ENCODE data around the gene ICAM4. TPM values are rescaled to one million over a fixed set of nuclear protein-coding genes. Genes with fewer than 3 reads are reported as not detected.
A peak's percentile ranks its signal among the peaks of the same experiment; 100 is the strongest.

Gene ICAM4
- total RNA-seq, 1 donor from 2014 or later: 0.85 TPM

GRCh38 chr19:10291554-10292205, 4.9 kb downstream of the ICAM4 start:
- no peak for DNase-seq

- peak; percentile 68 for DNase-seq
Measured at GRCh38 chr19:10292206-10292788, 5.5 kb downstream of the ICAM4 start.

DNA sequence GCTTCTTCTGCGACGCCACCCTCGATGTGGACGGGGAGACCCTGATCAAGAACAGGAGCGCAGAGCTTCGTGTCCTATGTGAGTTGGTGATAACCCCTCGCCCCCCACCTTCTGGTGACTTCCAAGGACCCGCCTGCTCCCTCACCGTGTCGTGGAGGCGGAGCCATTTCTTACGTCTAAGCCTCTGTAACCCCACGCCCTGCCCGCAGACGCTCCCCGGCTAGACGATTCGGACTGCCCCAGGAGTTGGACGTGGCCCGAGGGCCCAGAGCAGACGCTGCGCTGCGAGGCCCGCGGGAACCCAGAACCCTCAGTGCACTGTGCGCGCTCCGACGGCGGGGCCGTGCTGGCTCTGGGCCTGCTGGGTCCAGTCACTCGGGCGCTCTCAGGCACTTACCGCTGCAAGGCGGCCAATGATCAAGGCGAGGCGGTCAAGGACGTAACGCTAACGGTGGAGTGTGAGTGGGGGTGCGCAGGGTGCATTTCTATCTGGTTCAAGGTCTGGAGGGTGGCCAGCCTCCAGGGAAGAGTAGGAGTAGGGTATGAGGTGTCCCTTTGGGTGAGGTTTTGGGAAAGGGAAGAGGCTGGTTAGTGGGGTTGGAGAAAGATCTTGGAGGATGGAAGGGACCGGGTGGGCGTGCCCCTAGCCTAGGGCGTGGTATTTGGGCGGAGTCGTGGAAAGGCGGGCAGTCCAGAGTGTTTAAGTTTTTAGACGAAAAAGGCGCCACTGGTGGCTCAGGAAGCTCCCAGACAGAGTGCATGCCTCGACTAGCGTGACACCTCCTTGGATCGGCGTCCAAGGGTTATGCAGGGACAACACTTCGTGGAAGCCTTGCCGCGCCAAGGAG, 6.3 kb downstream of the ICAM4 start:
- no peak for DNase-seq

DNA sequence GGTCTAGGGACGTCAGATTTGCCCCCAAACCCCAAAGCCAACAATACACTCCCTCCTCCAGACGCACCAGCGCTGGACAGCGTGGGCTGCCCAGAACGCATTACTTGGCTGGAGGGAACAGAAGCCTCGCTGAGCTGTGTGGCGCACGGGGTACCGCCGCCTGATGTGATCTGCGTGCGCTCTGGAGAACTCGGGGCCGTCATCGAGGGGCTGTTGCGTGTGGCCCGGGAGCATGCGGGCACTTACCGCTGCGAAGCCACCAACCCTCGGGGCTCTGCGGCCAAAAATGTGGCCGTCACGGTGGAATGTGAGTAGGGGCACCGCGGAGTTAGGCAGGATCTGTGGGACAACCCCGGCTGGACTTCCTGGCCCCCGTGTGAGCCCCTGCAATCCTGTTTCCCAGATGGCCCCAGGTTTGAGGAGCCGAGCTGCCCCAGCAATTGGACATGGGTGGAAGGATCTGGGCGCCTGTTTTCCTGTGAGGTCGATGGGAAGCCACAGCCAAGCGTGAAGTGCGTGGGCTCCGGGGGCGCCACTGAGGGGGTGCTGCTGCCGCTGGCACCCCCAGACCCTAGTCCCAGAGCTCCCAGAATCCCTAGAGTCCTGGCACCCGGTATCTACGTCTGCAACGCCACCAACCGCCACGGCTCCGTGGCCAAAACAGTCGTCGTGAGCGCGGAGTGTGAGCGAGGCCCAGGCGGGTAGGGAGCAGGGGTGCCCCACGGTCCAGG, 7.0 kb downstream of the ICAM4 start:
- DNase-seq: no peak

DNA sequence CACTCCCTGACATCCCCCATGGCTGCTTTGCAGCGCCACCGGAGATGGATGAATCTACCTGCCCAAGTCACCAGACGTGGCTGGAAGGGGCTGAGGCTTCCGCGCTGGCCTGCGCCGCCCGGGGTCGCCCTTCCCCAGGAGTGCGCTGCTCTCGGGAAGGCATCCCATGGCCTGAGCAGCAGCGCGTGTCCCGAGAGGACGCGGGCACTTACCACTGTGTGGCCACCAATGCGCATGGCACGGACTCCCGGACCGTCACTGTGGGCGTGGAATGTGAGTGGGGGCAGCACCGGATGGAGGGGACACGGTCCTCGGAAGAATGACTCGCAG, 7.6 kb downstream of the ICAM4 start:
- peak; percentile 41 for DNase-seq

GRCh38 chr19:10295305-10295846, 8.6 kb downstream of the ICAM4 start:
- peak; percentile 56 for DNase-seq

DNA sequence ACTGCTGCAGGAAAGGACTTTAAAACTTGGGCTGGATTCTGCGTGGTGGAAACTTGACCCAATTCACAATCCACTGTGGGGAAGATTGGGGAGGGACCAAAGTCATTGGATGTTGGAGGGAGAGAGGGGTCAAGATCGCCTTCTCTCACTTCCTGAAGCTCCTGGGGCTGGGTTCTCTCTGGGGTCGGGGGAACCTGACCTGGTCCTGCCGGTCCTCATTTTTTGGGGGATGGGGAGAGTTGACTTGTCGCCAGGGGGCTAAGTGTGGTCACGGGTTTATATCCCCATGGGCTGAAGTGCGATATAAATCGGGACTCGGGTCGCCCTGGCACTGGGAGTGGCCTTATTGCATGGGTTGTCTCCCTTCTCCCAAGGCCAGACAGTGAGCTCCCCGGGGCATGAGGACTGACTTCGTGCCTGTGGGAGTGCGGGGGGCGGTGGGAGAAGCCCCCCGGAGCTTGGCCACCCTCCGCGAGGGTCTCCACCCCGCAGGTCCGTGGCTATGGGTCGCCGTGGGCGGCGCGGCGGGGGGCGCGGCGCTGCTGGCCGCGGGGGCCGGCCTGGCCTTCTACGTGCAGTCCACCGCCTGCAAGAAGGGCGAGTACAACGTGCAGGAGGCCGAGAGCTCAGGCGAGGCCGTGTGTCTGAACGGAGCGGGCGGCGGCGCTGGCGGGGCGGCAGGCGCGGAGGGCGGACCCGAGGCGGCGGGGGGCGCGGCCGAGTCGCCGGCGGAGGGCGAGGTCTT, 9.3 kb downstream of the ICAM4 start:
- no peak for DNase-seq

GRCh38 chr19:10299545-10300458, 13.0 kb downstream of the ICAM4 start:
- DNase-seq: no peak

DNA sequence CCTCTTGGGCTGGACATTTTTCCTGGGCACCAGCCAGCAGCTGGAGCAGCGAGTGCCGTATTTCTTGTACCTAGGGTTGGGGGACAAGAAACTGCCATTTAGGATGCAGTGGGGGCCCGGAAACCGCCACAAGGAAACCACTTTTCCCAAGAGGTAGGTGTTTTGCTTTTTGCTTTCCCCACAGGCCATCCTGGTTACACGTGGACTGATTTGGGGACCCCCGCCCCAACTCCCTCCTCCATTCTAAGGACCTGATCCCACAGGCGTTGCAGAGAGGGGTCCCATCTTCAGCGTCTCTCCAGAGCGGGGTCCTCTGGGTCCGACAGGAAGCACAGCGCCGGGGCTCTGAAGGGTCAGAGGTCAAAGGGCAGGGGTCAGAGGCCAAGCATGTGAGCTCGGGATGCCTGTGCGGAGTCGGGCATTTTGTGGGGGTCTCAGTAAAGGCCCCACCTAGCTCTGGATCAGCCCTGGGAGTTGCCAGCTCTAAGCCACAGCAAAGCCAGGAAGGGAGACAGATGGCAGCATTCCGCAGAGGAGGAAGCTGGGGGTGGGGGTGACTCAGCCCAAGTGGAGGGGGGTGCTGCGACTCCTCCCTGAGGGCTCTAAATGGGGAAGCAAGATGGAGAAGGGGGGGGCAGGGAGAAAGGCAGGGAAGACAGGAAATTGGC, 18.5 kb downstream of the ICAM4 start:
- peak; percentile 42 for DNase-seq

- no peak for DNase-seq
Measured at GRCh38 chr19:10306327-10306726, 19.6 kb downstream of the ICAM4 start.

- no peak for DNase-seq
Measured at GRCh38 chr19:10309423-10309822, 22.7 kb downstream of the ICAM4 start, which contains the start of gene ZGLP1. Gene ZGLP1 (minus strand): TSS chr19:10309815.

DNA sequence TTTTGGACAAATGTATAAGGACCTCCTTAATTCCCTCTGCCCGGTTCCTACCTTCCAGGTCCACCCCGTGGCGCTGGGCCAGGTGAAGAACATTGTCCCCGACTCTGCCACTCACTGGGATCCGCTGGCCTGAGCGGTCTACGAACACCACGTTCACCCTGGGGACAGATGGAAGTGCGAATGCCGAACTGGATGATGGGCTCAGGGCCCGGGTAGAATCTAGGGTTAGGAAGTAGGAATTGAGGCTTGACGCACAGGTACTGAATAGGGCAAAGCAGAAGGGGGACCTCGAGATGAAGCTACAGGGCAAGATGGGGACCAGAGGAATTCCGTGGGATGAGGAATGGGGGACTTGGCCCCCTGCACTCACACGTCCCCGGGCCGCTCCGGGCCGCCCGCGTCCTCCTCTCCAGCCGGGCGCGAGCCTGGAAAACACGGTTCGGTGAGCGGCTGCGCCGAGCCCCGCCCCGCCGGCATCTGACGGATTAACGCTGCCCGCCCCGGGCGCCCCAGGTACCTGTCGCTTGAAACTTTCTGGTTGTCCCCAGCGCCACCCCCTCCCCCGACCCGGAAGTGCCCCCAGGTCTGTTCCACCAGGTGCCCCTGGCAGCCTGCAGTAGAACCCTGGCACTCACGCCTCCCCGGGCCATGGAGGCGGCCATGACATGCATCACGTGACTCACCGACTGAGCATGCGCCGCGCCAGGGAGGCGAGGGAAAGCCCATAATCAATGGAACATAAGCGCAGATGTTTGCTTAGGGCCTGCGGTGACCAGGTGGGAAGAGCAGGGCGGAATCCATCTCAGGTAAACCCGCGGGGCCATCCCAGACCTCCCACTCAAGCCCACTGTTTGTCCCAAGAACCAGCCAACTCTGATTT, 28.8 kb downstream of the ICAM4 start, which contains the start of gene FDX2:
TSS of gene FDX2 (minus strand) at position 681 of the 880 bp plus-strand sequence. CDS start at position 662, 19 bp downstream.
- peak; percentile 91 for DNase-seq

GRCh38 chr19:10316229-10317044, 29.7 kb downstream of the ICAM4 start:
- no peak for DNase-seq

DNA sequence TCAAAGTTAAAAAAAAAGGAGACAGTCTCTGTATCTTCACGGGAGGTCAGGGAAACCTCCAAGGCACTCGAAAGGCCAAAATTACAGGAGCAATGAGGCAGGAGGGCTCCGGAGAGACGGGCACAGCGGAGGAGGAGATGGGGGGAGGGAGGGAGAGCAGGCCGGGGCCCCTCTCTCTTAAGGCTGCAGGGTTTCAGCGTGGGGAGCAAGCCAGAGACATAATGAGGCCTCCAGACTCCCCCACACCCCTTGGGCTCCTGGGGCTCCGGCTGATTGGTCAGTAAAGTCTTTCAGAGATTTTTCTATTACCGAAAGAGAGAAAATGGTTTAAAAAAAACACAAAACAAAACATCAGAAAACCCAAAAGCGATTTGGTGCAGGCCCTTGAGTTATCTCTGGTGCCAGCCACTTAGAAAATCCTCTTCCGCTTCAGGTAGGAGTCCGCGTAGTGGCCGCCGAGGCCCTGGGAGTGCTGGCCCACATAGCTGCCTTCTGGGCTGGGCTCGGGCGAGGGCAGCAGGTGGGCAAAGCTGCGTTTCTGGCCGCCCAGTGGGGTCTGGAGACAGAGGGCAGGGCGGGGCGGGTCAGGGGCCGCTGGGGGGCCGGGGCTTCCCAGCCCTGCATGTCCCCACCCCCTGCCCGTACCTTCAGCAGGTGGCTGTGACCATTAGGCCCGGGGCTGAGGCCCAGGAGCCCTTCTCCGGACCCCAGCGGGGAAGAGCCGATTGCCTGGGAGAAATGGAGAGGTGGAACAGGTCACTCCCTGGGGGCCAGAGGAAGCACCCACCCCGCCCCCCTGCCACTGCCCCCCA, 30.5 kb downstream of the ICAM4 start:
- no peak for DNase-seq

DNA sequence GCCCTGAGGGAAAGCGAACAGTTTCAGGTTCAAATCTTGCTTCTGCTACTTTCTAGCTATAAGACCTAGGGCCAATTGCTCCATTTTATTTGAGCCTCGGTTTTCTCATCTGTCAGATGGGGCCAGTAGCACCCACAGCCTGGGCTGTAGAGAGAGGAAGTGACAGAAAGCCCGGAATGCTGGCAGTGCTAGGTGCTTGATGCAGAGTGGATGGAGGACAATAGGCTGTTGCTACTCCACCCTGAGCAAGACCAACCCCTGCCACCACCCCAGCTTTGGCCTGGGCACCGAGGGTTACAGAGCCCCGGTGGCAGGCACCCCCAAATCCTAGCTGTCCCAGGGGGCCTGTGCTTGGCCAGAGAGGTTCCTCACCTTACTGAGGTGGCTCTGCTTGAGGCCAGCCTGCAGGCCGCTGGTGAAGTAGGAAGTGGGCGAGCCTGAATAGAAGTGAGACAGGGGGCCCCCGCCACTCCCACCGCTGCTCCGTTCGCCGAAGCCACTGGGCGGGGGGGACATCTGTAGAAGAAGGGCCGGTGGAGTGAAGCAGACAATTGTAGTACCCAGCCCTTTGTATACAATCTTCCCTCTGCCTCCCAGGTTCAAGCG, 31.2 kb downstream of the ICAM4 start:
- no peak for DNase-seq

- no peak for DNase-seq
Measured at GRCh38 chr19:10318807-10319682, 32.3 kb downstream of the ICAM4 start.
